H1 (cell line): ENCODE measurements around the gene ZYG11B. TPM values are rescaled to one million over a fixed set of nuclear protein-coding genes. Genes with fewer than 3 reads are reported as not detected.
"Not testable (repeated sequence)": the region's sequence is repeated elsewhere in the genome, so short reads cannot be mapped to it uniquely, and the experiment has no call there.

Experiments
- CTCF ChIA-PET: fragments of 300-600 bp; sonication (Branson Sonifier 250); formaldehyde crosslinking; loops from one replicate; lab custom pipeline; 2021; ENCODE audit not compliant: partially characterized antibody; lab: Charles Lee
- POLR2A ChIA-PET: fragments of 300-600 bp; sonication (Branson Sonifier 250); formaldehyde crosslinking; loops from one replicate; lab custom pipeline; 2021; ENCODE audit warnings: inconsistent platforms; ENCODE audit not compliant: partially characterized antibody; lab: Charles Lee
- DNase-seq, 2 experiments: peaks; one replicate each; pipeline versions ENCODE4 v3.0.0 to v3.0.0-alpha.2; 2010 to 2022; ENCODE audit warnings: low spot score in 2 of 2, low read depth in 1 of 2, mixed read lengths in 1 of 2
- FAIRE-seq: peaks from 2 replicates; lab custom pipeline; 2011; peaks lifted over from hg19 to GRCh38; lab: Jason Lieb, UNC
- H2AFZ ChIP-seq: 2 replicates; pipeline ENCODE4 v1.8.1; 2012; ENCODE audit warnings: low read length, inconsistent platforms
- H2AK5ac ChIP-seq: 2 replicates; pipeline ENCODE4 v1.6.1; 2013; ENCODE audit warnings: low read depth, low read length
- H2BK120ac ChIP-seq: replicated peaks from 2 replicates; pipeline ENCODE3; 2013; ENCODE audit warnings: low read depth, low read length, inconsistent platforms
- H2BK12ac ChIP-seq: 2 replicates; pipeline ENCODE4 v1.6.1; 2013; ENCODE audit warnings: low read depth, low read length
- H2BK15ac ChIP-seq: 2 replicates; pipeline ENCODE4 v1.6.1; 2013; ENCODE audit warnings: low read length
- H2BK20ac ChIP-seq: 2 replicates; pipeline ENCODE4 v1.6.1; 2013; ENCODE audit warnings: low read length
- H2BK5ac ChIP-seq: 2 replicates; pipeline ENCODE4 v1.6.1; 2013; ENCODE audit warnings: low read depth, low read length
- H3K14ac ChIP-seq: 2 replicates; pipeline ENCODE4 v1.6.1; 2013; ENCODE audit warnings: inconsistent platforms; ENCODE audit not compliant: insufficient read length
- H3K18ac ChIP-seq: 2 replicates; pipeline ENCODE4 v1.6.1; 2013; ENCODE audit warnings: low read length; ENCODE audit errors: extremely low read depth
- H3K23ac ChIP-seq: 2 replicates; pipeline ENCODE4 v1.6.1; 2013; ENCODE audit warnings: inconsistent platforms; ENCODE audit not compliant: insufficient read length
- H3K23me2 ChIP-seq: 2 replicates; pipeline ENCODE4 v1.6.1; 2013; ENCODE audit warnings: low read depth, low read length
- H3K27ac ChIP-seq: 2 replicates; pipeline ENCODE4 v1.6.1; 2011; ENCODE audit warnings: low read depth, low read length, inconsistent platforms
- H3K27me3 ChIP-seq, 4 experiments: replicated peaks in 1 of 4; 1 replicate in 1 of 4; 2 replicates in 3 of 4; pipeline versions ENCODE4 v1.6.1 to v1.8.1; 2011 to 2013; ENCODE audit warnings: low read length in 3 of 4, mild to moderate bottlenecking in 3 of 4, inconsistent platforms in 2 of 4, mixed read lengths in 2 of 4, moderate library complexity in 1 of 4; ENCODE audit not compliant: control insufficient read depth in 3 of 4, insufficient read depth in 3 of 4; ENCODE audit errors: extremely low read depth in 1 of 4
- H3K36me3 ChIP-seq, 4 experiments: 2 replicates each; pipeline versions ENCODE4 v1.6.1 to v1.8.1; 2011 to 2013; ENCODE audit warnings: mild to moderate bottlenecking in 4 of 4, low read length in 3 of 4, moderate library complexity in 2 of 4, control low read depth in 1 of 4, inconsistent platforms in 1 of 4; ENCODE audit not compliant: insufficient read depth in 4 of 4, control insufficient read depth in 2 of 4
- H3K4ac ChIP-seq: replicated peaks from 2 replicates; pipeline ENCODE3; 2013; ENCODE audit warnings: low read length, low read depth, mixed read lengths, inconsistent platforms; ENCODE audit not compliant: insufficient read length
- H3K4me1 ChIP-seq, 4 experiments: replicated peaks in 1 of 4; 1 replicate in 1 of 4; 2 replicates in 3 of 4; pipeline versions ENCODE4 v1.6.1 to v1.8.1; 2011 to 2013; ENCODE audit warnings: low read length in 3 of 4, inconsistent platforms in 2 of 4, mixed read lengths in 1 of 4; ENCODE audit not compliant: insufficient read depth in 4 of 4, control insufficient read depth in 3 of 4
- H3K4me2 ChIP-seq, 2 experiments: 2 replicates each; pipeline versions ENCODE4 v1.6.1 to v1.8.1; 2011 to 2013; ENCODE audit warnings: low read depth in 2 of 2, low read length in 2 of 2, control low read depth in 1 of 2, inconsistent platforms in 1 of 2, mild to moderate bottlenecking in 1 of 2; ENCODE audit not compliant: insufficient read depth in 1 of 2
- H3K4me3 ChIP-seq, 4 experiments: fragments of 200-600, 300-600 bp in 1 of 4; sonication (generic), shearing (Covaris generic), sonication (Bioruptor Twin) in 1 of 4; 2 replicates each; pipeline versions ENCODE4 v1.5.1 to v1.8.1; 2011 to 2016; ENCODE audit warnings: low read length in 4 of 4, low read depth in 3 of 4, control low read depth in 2 of 4, inconsistent platforms in 2 of 4, mild to moderate bottlenecking in 2 of 4, mixed read lengths in 1 of 4, moderate library complexity in 1 of 4; ENCODE audit not compliant: insufficient read depth in 2 of 4; ENCODE audit errors: extremely low read depth in 1 of 4
- H3K56ac ChIP-seq: replicated peaks from 2 replicates; pipeline ENCODE3; 2013; ENCODE audit warnings: low read depth, mild to moderate bottlenecking, mixed read lengths, low read length, inconsistent platforms; ENCODE audit not compliant: insufficient read length
- H3K79me1 ChIP-seq: 2 replicates; pipeline ENCODE4 v1.6.1; 2013; ENCODE audit warnings: low read depth, low read length, control low read depth
- H3K79me2 ChIP-seq, 2 experiments: 2 replicates each; pipeline versions ENCODE4 v1.6.1 to v1.8.1; 2012 to 2013; ENCODE audit warnings: low read length in 2 of 2, mild to moderate bottlenecking in 2 of 2, inconsistent platforms in 1 of 2; ENCODE audit not compliant: insufficient read depth in 2 of 2, control insufficient read depth in 1 of 2
- H3K9ac ChIP-seq, 4 experiments: replicated peaks in 1 of 4; 1 replicate in 1 of 4; 2 replicates in 3 of 4; pipeline versions ENCODE4 v1.6.1 to v1.8.1; 2011 to 2013; ENCODE audit warnings: low read depth in 3 of 4, low read length in 3 of 4, control low read depth in 2 of 4, mild to moderate bottlenecking in 2 of 4, moderate library complexity in 2 of 4, inconsistent platforms in 1 of 4; ENCODE audit errors: extremely low read depth in 1 of 4
- H3K9me3 ChIP-seq, 2 experiments: 2 replicates each; pipeline versions ENCODE4 v1.6.1 to v1.8.1; 2012 to 2013; ENCODE audit warnings: mild to moderate bottlenecking in 2 of 2, moderate library complexity in 2 of 2, control low read depth in 1 of 2, inconsistent platforms in 1 of 2, low read depth in 1 of 2, low read length in 1 of 2, mixed read lengths in 1 of 2; ENCODE audit not compliant: insufficient read depth in 2 of 2
- H4K20me1 ChIP-seq, 2 experiments: replicated peaks in 1 of 2; 2 replicates each; pipeline versions ENCODE3 to v1.8.1; 2011 to 2013; ENCODE audit warnings: inconsistent platforms in 2 of 2, low read length in 2 of 2, mild to moderate bottlenecking in 1 of 2; ENCODE audit not compliant: insufficient read depth in 2 of 2, control insufficient read depth in 1 of 2
- H4K5ac ChIP-seq: 2 replicates; pipeline ENCODE4 v1.6.1; 2013; ENCODE audit warnings: low read length, low read depth, mixed read lengths, inconsistent platforms; ENCODE audit not compliant: insufficient read length
- H4K8ac ChIP-seq: 2 replicates; pipeline ENCODE4 v1.8.0; 2013; ENCODE audit warnings: mild to moderate bottlenecking, moderate library complexity, low read length, inconsistent platforms; ENCODE audit not compliant: insufficient read depth; ENCODE audit errors: extremely low read depth
- H4K91ac ChIP-seq: replicated peaks from 2 replicates; pipeline ENCODE3; 2013; ENCODE audit warnings: low read length, mixed read lengths, inconsistent platforms; ENCODE audit not compliant: insufficient read length
- ATF2 ChIP-seq: IDR thresholded peaks from 2 replicates; pipeline ENCODE4 v1.6.1; 2012; ENCODE audit warnings: low read length, inconsistent platforms
- CEBPB ChIP-seq: IDR thresholded peaks from 2 replicates; pipeline ENCODE4 v1.6.1; 2012; ENCODE audit warnings: low read depth, low read length
- CREB1 ChIP-seq: IDR thresholded peaks from 2 replicates; pipeline ENCODE4 v1.6.1; 2012; ENCODE audit warnings: inconsistent platforms
- CTCF ChIP-seq, 3 experiments: IDR thresholded peaks; 1 replicate in 2 of 3; 2 replicates in 1 of 3; pipeline versions ENCODE4 v1.5.1 to v1.6.1; 2011; ENCODE audit warnings: low read length in 3 of 3, mild to moderate bottlenecking in 3 of 3, inconsistent platforms in 2 of 3, low read depth in 1 of 3, moderate library complexity in 1 of 3; ENCODE audit not compliant: insufficient read depth in 1 of 3; ENCODE audit errors: control extremely low read depth in 1 of 3
- MAX ChIP-seq: IDR thresholded peaks from 2 replicates; pipeline ENCODE4 v1.6.1; 2012; ENCODE audit warnings: inconsistent platforms
- RAD21 ChIP-seq, 2 experiments: IDR thresholded peaks in 1 of 2; conservative IDR thresholded peaks in 1 of 2; 2 replicates each; pipeline ENCODE4 v1.6.1; 2011; ENCODE audit warnings: low read depth in 2 of 2, low read length in 2 of 2, improper control_type of control experiment in 1 of 2, inconsistent platforms in 1 of 2, mild to moderate bottlenecking in 1 of 2, moderate library complexity in 1 of 2
- SIN3A ChIP-seq, 2 experiments: IDR thresholded peaks in 1 of 2; conservative IDR thresholded peaks in 1 of 2; 2 replicates each; pipeline ENCODE4 v1.6.1; 2011 to 2012; ENCODE audit warnings: low read length in 2 of 2, improper control_type of control experiment in 1 of 2, low read depth in 1 of 2, mild to moderate bottlenecking in 1 of 2
- WGBS, 2 experiments: shearing (Covaris generic) in 1 of 2; methylation state at CpG; one replicate each; pipeline versions ENCODE4 v1.1.6 to v1.1.7; 2013 to 2015; ENCODE audit warnings: low lambda C conversion rate in 2 of 2, mixed read lengths in 2 of 2, inconsistent platforms in 1 of 2, low coverage in 1 of 2, missing lambda C conversion rate in 1 of 2; ENCODE audit not compliant: insufficient replicate concordance in 2 of 2, insufficient coverage in 1 of 2, insufficient read length in 1 of 2; ENCODE audit errors: extremely low coverage in 1 of 2, missing lambda C conversion rate in 1 of 2; 5-methylcytosine and 5-hydroxymethylcytosine counted together
- polyA plus RNA-seq, 7 experiments: library from polyadenylated mRNA; depleted of rRNA in 3 of 7; stranded (reverse) in 5 of 7; unstranded in 2 of 7; fragments of >200 nt in 5 of 7; fragments of 200-250 nt in 2 of 7; gene quantifications; 1 replicate in 5 of 7; 2 replicates in 1 of 7; 4 replicates in 1 of 7; pipeline versions ENCODE4 v1.2.1 to v1.2.3, GENCODE V29; 2011 to 2013; ENCODE audit warnings: missing spikeins in 2 of 7, mixed read lengths in 2 of 7
- total RNA-seq: library from RNA; stranded (reverse); fragmentation: NEBNext Ultra II Directional; extraction: Animal tissue kit (Norgen Biotek cat#: 25700); gene quantifications from 2 replicates; pipeline ENCODE4 v1.2.1, GENCODE V29; 2021

Gene ZYG11B
- total and polyA plus RNA-seq, 2 of the 8 experiments (the other 6 are each of a cell fraction or from before 2014, with no cell fraction given) = 4.4 to 20.9 TPM

GRCh38 chr1:52686261-52686751 is 39.9 kb upstream of the ZYG11B start:
- H3K4me3 ChIP-seq, H4K91ac ChIP-seq, H3K79me2 ChIP-seq, H3K18ac ChIP-seq, H3K4me1 ChIP-seq, H4K5ac ChIP-seq, H3K56ac ChIP-seq, H3K23ac ChIP-seq, H2BK120ac ChIP-seq, H2BK20ac ChIP-seq, H3K14ac ChIP-seq, H3K79me1 ChIP-seq, H3K4ac ChIP-seq, H2BK15ac ChIP-seq, H2AFZ ChIP-seq, H3K4me2 ChIP-seq, H4K8ac ChIP-seq, H3K9me3 ChIP-seq, H2BK12ac ChIP-seq, H3K27me3 ChIP-seq, H3K23me2 ChIP-seq, H2AK5ac ChIP-seq, H2BK5ac ChIP-seq, H3K9ac ChIP-seq, H3K27ac ChIP-seq: not testable (repeated sequence)
- TF ChIP-seq MAX (0 out of 2 replicates have a peak, but pooled peaks have one; percentile 9), CTCF (IDR thresholded peaks at IDR 0.05; ENCODE audit: control extremely low read depth in 1 of 3, insufficient read depth in 1 of 3, low read depth in 1 of 3, low read length in 3 of 3) (peak; percentile 52 to 88 (median 75)), ATF2 (peak; percentile 60; the same call in 1 of the 2 replicates), SIN3A (conservative IDR thresholded peaks at IDR 0.05 in 1 of 2, IDR thresholded peaks at IDR 0.05 in 1 of 2; ENCODE audit: low read depth in 1 of 2, low read length in 2 of 2) (0 out of 4 replicates have a peak, but pooled peaks of 1 of the 2 experiments have one; percentile 51), CEBPB (peak; percentile 64; the same call in 1 of the 2 replicates), RAD21 (IDR thresholded peaks at IDR 0.05 in 1 of 2, conservative IDR thresholded peaks at IDR 0.05 in 1 of 2; ENCODE audit: low read depth in 2 of 2, low read length in 2 of 2) (peak; percentile 89 to 90), CREB1 (peak; percentile 31; the same call in 1 of the 2 replicates)
- CTCF ChIA-PET = interaction anchor here (0.6 to 2.4 kb wide), 34 partner anchors 9 to 720 kb away, joined by 3 to 14 read pairs (median 4); partner anchors contain the start of genes ORC1 and PRPF38A
- Histone ChIP-seq H4K20me1 (peaks cover 4 to 11% of the 10 kb centered on the region in 2 experiments), H3K36me3 (peaks cover 6 to 43% (median 16%) of the 10 kb centered on the region in 4 experiments; a peak in 5 of 8 replicates)
- peak; percentile 13 for FAIRE-seq
- WGBS, 2 experiments = 61% methylated on average over 15 of the region's 17 CpGs; no CpG with 5 or more reads in 1 of the 2 experiments
- DNase-seq = peak in 1 of 2 experiments; percentile 83
- POLR2A ChIA-PET = interaction anchor here (0.6 to 3.3 kb wide), 9 partner anchors 8 to 335 kb away, joined by 3 to 14 read pairs (median 3); partner anchors contain the start of genes ORC1 and PRPF38A
